Kidney (tissue), 14 donors: Measurements from ENCODE around the gene NPC1. TPM values are rescaled to one million over a fixed set of nuclear protein-coding genes. Genes with fewer than 3 reads are reported as not detected.

Source experiments
- DNase-seq, 5 donors: peaks; one replicate each; pipeline ENCODE4 v3.0.0-alpha.2; 2013 to 2020
- FAIRE-seq: peaks from 2 replicates; lab custom pipeline; 2012; peaks lifted over from hg19 to GRCh38; lab: Jason Lieb, UNC
- H3K27ac ChIP-seq, 2 donors: one replicate each; pipeline ENCODE4 v1.7.0; 2013; ENCODE audit warnings: low read depth in 2 of 2, low read length in 2 of 2, inconsistent platforms in 1 of 2
- H3K27me3 ChIP-seq: one replicate; pipeline ENCODE4 v1.7.1; 2013; ENCODE audit warnings: low read length, inconsistent platforms; ENCODE audit not compliant: control insufficient read depth, insufficient read depth
- H3K36me3 ChIP-seq, 3 donors: one replicate each; pipeline versions ENCODE4 v1.7.0 to v1.7.1; 2013; ENCODE audit warnings: low read length in 3 of 3, control low read depth in 1 of 3, inconsistent platforms in 1 of 3; ENCODE audit not compliant: insufficient read depth in 3 of 3, control insufficient read depth in 2 of 3
- H3K4me1 ChIP-seq, 3 donors: one replicate each; pipeline versions ENCODE4 v1.7.0 to v1.7.1; 2013; ENCODE audit warnings: low read length in 3 of 3, inconsistent platforms in 1 of 3, low read depth in 1 of 3; ENCODE audit not compliant: control insufficient read depth in 2 of 3, insufficient read depth in 2 of 3
- H3K4me3 ChIP-seq, 3 donors: one replicate each; pipeline versions ENCODE4 v1.7.0 to v1.8.1; 2013; ENCODE audit warnings: low read length in 3 of 3, control low read depth in 1 of 3, inconsistent platforms in 1 of 3
- H3K9ac ChIP-seq, 3 donors: one replicate each; pipeline versions ENCODE4 v1.7.0 to v1.7.1; 2013; ENCODE audit warnings: low read length in 3 of 3, control low read depth in 1 of 3, inconsistent platforms in 1 of 3
- H3K9me3 ChIP-seq, 3 donors: one replicate each; pipeline versions ENCODE4 v1.7.0 to v1.7.1; 2013; ENCODE audit warnings: low read length in 3 of 3, control low read depth in 1 of 3, inconsistent platforms in 1 of 3; ENCODE audit not compliant: control insufficient read depth in 2 of 3, insufficient read depth in 1 of 3
- intact Hi-C: fragments of 100-400 bp; cut with DNase I; formaldehyde crosslinking; loops from one replicate; pipeline ENCODE4 v1.11.1; 2022
- polyA plus RNA-seq: library from polyadenylated mRNA; stranded (reverse); fragments of 350-450 nt; fragmentation: Illumina TruSeq; extraction: RNeasy Lipid Tissue Mini Kit (QIAGEN cat#74804); gene quantifications from one replicate; pipeline ENCODE4 v1.2.3, GENCODE V29; 2014; ENCODE audit warnings: low read depth, low replicate concordance; ENCODE audit not compliant: insufficient read depth
- total RNA-seq: library from RNA; stranded (reverse); fragmentation: NEBNext Ultra II Directional; extraction: Animal tissue kit (Norgen Biotek cat#: 25700); gene quantifications from one replicate; pipeline ENCODE4 v1.2.1, GENCODE V29; 2021
- TF ChIP-seq, protein P1 (sequence below): IDR thresholded peaks from 3 replicates; pipeline ENCODE4 v1.5.1; 2012; ENCODE audit warnings: mild to moderate bottlenecking, moderate library complexity, borderline replicate concordance; ENCODE audit not compliant: insufficient read depth; ENCODE audit errors: extremely low read depth
- donor health status: control.
- donor health status: control.
- donor health status: control.
- donor health status: control.
- donor health status: control.
- donor health status: DM: yes; HTN: yes; CAD: no.
- donor health status: Normal renal cell carcinoma (clear cell type).

Gene NPC1
- total and polyA plus RNA-seq, 2 donors from 2014 or later, result 16.0 to 50.2 TPM

DNA sequence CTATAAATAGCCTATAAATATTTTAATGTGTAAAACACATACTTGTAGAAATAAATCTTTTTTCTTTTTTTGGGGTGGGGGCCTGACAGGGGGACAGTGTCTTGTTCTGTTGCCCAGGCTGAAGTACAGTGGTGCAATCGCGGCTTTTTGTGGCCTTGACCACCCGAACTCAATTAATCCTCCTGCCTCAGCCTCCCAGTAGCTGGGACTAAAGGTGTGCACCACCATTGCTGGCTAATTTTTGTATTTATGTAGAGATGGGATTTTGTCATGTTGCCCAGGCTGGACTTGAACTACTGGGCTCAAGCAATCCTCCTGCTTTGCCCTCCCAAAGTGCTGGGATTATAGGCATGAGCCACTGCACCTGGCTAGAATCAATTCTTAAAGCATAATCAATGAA lies 37.6 kb downstream of the NPC1 start:
- no peaks in the 10 kb centered on the region for H3K4me1 ChIP-seq
- DNase-seq (no peak), FAIRE-seq (no peak)
- TF ChIP-seq, protein P1, sequence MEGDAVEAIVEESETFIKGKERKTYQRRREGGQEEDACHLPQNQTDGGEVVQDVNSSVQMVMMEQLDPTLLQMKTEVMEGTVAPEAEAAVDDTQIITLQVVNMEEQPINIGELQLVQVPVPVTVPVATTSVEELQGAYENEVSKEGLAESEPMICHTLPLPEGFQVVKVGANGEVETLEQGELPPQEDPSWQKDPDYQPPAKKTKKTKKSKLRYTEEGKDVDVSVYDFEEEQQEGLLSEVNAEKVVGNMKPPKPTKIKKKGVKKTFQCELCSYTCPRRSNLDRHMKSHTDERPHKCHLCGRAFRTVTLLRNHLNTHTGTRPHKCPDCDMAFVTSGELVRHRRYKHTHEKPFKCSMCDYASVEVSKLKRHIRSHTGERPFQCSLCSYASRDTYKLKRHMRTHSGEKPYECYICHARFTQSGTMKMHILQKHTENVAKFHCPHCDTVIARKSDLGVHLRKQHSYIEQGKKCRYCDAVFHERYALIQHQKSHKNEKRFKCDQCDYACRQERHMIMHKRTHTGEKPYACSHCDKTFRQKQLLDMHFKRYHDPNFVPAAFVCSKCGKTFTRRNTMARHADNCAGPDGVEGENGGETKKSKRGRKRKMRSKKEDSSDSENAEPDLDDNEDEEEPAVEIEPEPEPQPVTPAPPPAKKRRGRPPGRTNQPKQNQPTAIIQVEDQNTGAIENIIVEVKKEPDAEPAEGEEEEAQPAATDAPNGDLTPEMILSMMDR, result no peak
- no peaks in the 10 kb centered on the region for H3K27me3 ChIP-seq
- no peak overlapping the region for H3K9ac ChIP-seq
- H3K4me3 ChIP-seq, result no peak overlapping the region
- no peak overlapping the region for H3K27ac ChIP-seq
- H3K9me3 ChIP-seq, result no peaks in the 10 kb centered on the region
- intact Hi-C loops, result no loop called here
- H3K36me3 ChIP-seq, result peaks cover 3 to 40% (median 28%) of the 10 kb centered on the region in 3 donors

- H3K9ac ChIP-seq, result no peak overlapping the region
- no peaks in the 10 kb centered on the region for H3K27me3 ChIP-seq
- H3K4me3 ChIP-seq, result no peak overlapping the region
- TF ChIP-seq, protein P1, result no peak
- FAIRE-seq, result no peak
- H3K27ac ChIP-seq, result no peak overlapping the region
- H3K9me3 ChIP-seq, result no peaks in the 10 kb centered on the region
- peaks cover 3 to 43% (median 26%) of the 10 kb centered on the region in 3 donors for H3K36me3 ChIP-seq
- DNase-seq, result no peak
- H3K4me1 ChIP-seq, result no peaks in the 10 kb centered on the region
- intact Hi-C loops, result no loop called here
Observed at GRCh38 chr18:23548275-23548674, 38.0 kb downstream of the NPC1 start.

DNA sequence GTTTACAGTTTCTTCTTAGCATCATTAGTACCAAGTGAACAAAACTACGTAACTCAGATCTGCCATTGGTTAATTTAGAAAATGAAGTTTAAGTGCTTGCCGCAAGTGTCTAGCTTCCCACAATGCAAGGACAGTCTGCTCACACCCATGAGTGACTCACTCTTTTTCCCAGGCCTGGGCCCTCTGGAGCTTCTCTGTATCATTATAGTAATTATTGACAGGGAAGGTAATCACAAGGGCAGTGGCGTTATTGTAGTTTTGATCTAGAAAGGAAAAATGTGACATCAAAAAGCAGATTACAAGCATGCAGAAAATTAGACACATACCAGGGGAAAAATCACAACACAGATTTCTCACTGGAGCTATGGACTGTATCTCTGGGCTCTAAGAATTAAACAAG lies 38.5 kb downstream of the NPC1 start:
- FAIRE-seq (no peak), DNase-seq (no peak)
- Histone ChIP-seq H3K9ac (no peak overlapping the region), H3K9me3 (no peaks in the 10 kb centered on the region), H3K36me3 (peaks cover 3 to 42% (median 26%) of the 10 kb centered on the region in 3 donors), H3K27ac (no peak overlapping the region), H3K4me1 (no peaks in the 10 kb centered on the region), H3K4me3 (no peak overlapping the region), H3K27me3 (no peaks in the 10 kb centered on the region)
- TF ChIP-seq, protein P1, result no peak
- intact Hi-C loops, result no loop called here

DNA sequence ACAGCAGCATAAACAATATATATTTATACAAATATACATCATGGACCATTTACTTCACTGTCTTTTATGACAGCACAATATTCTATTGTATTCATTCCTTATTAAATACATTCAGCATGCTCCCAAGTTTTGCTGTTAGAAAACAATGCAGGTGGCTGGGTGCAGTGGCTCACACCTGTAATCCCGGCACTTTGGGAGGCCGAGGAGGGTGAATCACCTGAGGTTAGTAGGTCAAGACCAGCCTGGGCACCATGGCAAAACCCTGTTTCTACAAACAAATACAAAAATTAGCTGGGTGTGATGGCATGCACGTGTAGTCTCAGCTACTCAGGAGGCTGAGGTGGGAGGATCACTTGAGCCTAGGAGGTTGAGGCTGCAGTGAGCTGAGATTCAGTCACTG lies 39.0 kb downstream of the NPC1 start:
- intact Hi-C loops, result no loop called here
- TF ChIP-seq, protein P1, result no peak
- H3K9me3 ChIP-seq, result no peaks in the 10 kb centered on the region
- DNase-seq (no peak), FAIRE-seq (no peak)
- H3K27ac ChIP-seq, result no peak overlapping the region
- no peaks in the 10 kb centered on the region for H3K4me1 ChIP-seq
- peaks cover 6 to 42% (median 26%) of the 10 kb centered on the region in 3 donors for H3K36me3 ChIP-seq
- no peaks in the 10 kb centered on the region for H3K27me3 ChIP-seq
- H3K9ac ChIP-seq, result no peak overlapping the region
- no peak overlapping the region for H3K4me3 ChIP-seq
